NB4 (cell line): Measurements from ENCODE around the gene NYAP2.

Experiments
- DNase-seq: peaks from one replicate; pipeline ENCODE4 v3.0.0; 2010; ENCODE audit warnings: low read depth
- H3K4me3 ChIP-seq: one replicate; pipeline ENCODE4 v1.5.1; 2011; ENCODE audit warnings: mild to moderate bottlenecking, low read depth, low read length, moderate library complexity
- MYC ChIP-seq: IDR thresholded peaks from 2 replicates; pipeline ENCODE4 v1.6.1; 2011; ENCODE audit warnings: low read depth, low read length
- POLR2A ChIP-seq: IDR thresholded peaks from 2 replicates; pipeline ENCODE4 v1.6.1; 2011; ENCODE audit warnings: mild to moderate bottlenecking; ENCODE audit not compliant: insufficient read length; ENCODE audit errors: extremely low read depth
- TF ChIP-seq, protein P1 (sequence below): IDR thresholded peaks from one replicate; pipeline ENCODE4 v1.5.1; 2012; ENCODE audit warnings: low read depth, low read length
- TF ChIP-seq, protein P2 (sequence below): IDR thresholded peaks from 2 replicates; pipeline ENCODE4 v1.6.1; 2011; ENCODE audit warnings: low read depth, low read length

Gene NYAP2

DNA sequence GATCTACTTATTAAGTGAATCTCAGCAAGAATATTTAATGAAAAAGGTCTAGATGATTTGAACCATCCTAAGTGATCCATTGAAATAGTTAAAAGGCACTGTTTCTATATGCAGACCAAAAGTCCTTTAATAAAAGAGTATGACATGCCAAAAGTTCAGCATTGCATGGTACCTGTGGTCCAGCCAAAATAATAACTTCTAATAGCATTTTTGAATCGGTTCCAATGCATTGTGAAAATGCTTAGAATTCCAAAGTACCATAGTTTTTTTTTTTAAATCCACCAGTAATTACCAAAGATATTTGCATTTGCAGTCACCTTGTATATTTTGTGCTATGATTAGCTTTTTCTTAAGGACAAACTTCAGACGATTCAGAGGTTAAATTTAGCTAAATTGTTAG is 79.9 kb downstream of the NYAP2 start:
- TF ChIP-seq, protein P1, sequence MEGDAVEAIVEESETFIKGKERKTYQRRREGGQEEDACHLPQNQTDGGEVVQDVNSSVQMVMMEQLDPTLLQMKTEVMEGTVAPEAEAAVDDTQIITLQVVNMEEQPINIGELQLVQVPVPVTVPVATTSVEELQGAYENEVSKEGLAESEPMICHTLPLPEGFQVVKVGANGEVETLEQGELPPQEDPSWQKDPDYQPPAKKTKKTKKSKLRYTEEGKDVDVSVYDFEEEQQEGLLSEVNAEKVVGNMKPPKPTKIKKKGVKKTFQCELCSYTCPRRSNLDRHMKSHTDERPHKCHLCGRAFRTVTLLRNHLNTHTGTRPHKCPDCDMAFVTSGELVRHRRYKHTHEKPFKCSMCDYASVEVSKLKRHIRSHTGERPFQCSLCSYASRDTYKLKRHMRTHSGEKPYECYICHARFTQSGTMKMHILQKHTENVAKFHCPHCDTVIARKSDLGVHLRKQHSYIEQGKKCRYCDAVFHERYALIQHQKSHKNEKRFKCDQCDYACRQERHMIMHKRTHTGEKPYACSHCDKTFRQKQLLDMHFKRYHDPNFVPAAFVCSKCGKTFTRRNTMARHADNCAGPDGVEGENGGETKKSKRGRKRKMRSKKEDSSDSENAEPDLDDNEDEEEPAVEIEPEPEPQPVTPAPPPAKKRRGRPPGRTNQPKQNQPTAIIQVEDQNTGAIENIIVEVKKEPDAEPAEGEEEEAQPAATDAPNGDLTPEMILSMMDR = no peak
- no peak overlapping the region for H3K4me3 ChIP-seq
- no peak for DNase-seq

DNA sequence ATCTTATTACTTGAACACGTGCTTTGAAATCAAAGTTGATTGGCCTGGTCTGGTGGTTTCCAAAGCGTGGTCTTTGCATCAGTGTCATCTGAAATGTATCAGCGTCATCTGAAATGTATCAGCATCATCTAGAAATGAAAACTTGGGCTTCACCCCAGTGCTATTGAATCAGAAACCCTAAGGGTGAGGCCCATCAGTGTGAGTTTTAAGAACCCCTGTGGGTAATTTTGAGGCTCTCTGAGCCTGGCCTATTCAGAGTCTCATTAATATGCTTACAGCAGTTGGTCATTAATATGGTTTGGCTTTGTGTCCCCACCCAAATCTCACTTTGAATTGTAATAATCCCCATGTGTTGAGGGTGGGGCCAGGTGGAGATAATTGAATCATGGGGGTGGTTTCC is 85.2 kb downstream of the NYAP2 start:
- no peak for TF ChIP-seq POLR2A
- TF ChIP-seq, protein P1 = no peak
- TF ChIP-seq, protein P2, sequence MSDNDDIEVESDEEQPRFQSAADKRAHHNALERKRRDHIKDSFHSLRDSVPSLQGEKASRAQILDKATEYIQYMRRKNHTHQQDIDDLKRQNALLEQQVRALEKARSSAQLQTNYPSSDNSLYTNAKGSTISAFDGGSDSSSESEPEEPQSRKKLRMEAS = no peak
- TF ChIP-seq MYC = no peak
- no peak for DNase-seq
- no peak overlapping the region for H3K4me3 ChIP-seq

DNA sequence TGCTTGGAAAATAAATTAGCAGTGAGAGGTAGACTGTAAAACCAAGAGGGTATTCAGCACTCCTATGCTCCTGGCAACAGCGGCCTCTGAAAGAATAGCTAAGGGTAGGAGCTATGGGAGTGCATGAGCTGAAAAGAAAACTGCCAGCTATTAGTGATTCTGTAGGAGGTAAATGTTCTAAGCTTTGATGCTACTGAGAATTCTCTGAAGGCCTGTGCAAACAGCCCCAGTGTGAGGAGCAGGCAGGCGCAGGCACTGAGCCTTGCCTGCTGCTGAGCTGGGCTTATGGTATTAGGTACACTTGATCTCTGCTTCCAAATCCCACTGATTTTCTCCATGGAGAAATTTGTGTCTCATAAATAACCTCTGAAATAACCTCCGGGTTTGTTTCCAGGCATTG is 86.7 kb downstream of the NYAP2 start:
- DNase-seq = no peak
- no peak overlapping the region for H3K4me3 ChIP-seq
- TF ChIP-seq MYC = no peak
- TF ChIP-seq, protein P2 = no peak
- TF ChIP-seq, protein P1 = no peak
- TF ChIP-seq POLR2A = no peak

DNA sequence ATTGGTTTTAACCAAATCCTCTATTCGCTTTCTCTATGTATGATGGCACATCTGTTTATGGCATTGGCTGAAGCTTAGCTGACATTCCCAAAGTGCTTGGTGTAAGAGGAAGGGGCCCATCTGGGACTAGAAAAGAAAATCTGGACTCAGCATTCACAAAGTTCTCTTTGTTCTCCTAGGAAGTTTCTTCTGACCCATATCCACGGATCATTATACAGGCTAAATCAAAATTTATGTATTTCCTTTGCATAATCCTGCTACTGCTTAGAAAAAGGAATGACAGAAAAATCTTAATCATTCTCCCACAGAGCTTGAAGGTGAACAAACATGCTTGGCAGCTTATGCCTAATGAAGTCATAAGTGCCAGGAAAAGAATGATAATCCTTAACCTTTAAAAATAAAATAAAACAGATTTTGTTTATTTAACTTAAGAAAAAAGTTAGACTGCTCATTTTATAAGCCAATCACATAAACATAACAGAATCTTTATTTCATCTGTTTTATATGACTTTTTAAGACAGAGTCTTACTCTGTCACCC is 88.4 kb downstream of the NYAP2 start:
- TF ChIP-seq, protein P1 = no peak
- TF ChIP-seq, protein P2 = no peak
- no peak for TF ChIP-seq MYC
- no peak for TF ChIP-seq POLR2A
- DNase-seq = no peak
- no peak overlapping the region for H3K4me3 ChIP-seq

DNA sequence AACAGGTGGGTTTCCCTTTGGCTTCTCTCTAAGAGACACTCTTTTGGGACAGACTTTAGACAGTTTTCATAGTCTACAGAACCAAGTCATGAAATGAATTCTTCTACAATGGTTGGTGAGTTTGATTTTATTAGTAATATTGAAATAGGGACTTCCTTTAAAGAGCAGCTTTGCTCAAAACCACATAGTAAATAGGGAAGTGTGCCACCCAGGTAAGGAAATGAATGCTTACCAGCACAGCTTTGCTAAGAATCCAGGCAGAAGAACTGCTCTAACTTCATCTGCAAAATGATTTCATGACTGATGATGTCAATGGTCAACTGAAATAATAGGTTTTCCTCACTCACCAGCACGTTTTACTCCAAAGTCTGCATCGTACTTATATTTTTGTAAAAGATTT is 89.2 kb downstream of the NYAP2 start:
- TF ChIP-seq POLR2A = no peak
- TF ChIP-seq, protein P1 = no peak
- TF ChIP-seq, protein P2 = no peak
- no peak for TF ChIP-seq MYC
- H3K4me3 ChIP-seq = no peak overlapping the region
- no peak for DNase-seq

DNA sequence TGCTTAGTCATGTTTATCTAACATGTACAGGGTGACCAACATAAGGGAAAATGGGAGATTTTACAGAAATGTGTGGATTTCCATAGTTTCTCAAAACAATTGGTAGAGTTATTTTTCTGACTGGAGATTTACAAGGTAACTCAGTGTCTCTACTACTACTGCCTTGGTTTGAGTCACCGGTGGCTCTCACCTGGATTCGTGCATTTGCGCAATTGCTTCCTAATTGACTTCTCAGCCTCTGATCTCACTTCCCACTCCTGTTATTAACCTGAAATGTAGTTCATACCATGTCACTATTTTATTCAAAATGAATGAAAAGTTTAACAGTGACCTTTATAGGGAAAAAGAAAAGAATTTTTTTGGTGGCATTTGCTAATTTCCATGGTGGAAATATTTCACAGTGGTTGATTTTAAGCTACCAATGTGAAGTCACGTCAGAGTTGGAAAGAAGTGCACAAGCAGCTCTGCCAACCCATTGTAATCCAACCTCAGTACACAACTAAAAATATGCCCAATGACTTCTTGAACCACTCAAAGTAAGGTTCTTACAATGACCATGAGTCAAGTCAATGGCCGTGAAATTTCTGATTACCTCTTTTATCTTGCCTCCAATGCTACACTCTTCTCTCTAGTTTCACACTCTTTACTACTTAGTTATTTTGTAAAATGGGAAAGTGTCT is 94.0 kb downstream of the NYAP2 start:
- no peak for DNase-seq
- TF ChIP-seq MYC (no peak), POLR2A (no peak)
- TF ChIP-seq, protein P1 = no peak
- H3K4me3 ChIP-seq = no peak overlapping the region
